Astrocyte (in vitro differentiated cells and primary cell): Measurements from ENCODE around the gene ALPG.

Experiments
- EZH2 ChIP-seq: IDR thresholded peaks from 2 replicates; pipeline ENCODE4 v1.6.1; 2012; ENCODE audit warnings: mild to moderate bottlenecking, low read length, inconsistent platforms; ENCODE audit not compliant: insufficient read depth
- TF ChIP-seq, protein P1 (sequence below): IDR thresholded peaks from 2 replicates; pipeline ENCODE4 v1.5.1; 2011; ENCODE audit warnings: low read depth, mild to moderate bottlenecking, inconsistent platforms, low read length, moderate library complexity; ENCODE audit not compliant: insufficient read depth

DNA sequence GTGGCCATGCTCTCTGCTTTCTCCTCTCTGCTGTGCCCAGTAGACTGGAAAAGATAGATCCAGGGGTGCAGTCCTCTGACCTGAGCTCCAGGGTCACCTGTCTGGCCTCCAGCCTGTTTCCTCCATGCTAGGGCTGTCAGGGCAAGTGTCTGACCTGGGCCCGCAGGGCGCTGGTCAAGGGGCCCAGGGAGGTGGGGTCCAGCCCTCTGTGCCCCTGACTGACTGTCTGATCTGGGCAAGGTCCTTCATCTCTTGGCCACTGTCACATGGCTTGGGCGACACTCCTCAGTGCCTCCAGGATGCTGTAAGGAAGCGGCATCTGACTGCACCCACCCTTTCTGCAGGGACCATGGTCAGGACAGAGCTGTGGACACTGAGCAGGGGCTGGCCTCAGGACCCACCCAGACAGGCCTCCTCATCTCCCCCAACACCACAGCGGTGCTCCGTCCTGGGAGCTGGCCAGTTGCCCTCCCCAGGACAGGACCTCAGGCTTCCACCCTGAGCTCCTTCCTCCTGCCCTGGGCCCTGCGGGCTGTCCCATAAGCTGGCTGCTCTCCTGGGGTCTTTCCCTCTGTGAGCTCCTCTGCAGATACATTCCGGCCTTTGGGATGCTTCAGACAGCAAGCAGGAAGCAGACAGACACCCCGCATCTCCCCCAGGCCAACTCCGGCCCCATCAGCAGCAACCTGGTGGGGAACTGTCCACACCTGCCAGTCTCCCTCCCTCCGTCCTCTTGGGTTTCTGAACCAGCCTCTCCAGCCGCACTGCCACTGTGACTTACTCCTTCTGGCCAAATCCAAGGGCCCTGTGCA is 28.1 kb downstream of the ALPG start:
- TF ChIP-seq, protein P1, sequence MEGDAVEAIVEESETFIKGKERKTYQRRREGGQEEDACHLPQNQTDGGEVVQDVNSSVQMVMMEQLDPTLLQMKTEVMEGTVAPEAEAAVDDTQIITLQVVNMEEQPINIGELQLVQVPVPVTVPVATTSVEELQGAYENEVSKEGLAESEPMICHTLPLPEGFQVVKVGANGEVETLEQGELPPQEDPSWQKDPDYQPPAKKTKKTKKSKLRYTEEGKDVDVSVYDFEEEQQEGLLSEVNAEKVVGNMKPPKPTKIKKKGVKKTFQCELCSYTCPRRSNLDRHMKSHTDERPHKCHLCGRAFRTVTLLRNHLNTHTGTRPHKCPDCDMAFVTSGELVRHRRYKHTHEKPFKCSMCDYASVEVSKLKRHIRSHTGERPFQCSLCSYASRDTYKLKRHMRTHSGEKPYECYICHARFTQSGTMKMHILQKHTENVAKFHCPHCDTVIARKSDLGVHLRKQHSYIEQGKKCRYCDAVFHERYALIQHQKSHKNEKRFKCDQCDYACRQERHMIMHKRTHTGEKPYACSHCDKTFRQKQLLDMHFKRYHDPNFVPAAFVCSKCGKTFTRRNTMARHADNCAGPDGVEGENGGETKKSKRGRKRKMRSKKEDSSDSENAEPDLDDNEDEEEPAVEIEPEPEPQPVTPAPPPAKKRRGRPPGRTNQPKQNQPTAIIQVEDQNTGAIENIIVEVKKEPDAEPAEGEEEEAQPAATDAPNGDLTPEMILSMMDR: no peak
- TF ChIP-seq EZH2: no peak
